OCI-LY7 (cell line): ENCODE measurements around the gene SYK. TPM values are rescaled to one million over a fixed set of nuclear protein-coding genes. Genes with fewer than 3 reads are reported as not detected.
"Not testable (repeated sequence)": the region's sequence is repeated elsewhere in the genome, so short reads cannot be mapped to it uniquely, and the experiment has no call there.

Experiments used
- BruUV-seq: library from RNA; stranded (reverse); fragments of 400-500 nt; replicated peaks from 2 replicates; lab custom pipeline; 2021; lab: Mats Ljungman, UMichigan
- CTCF ChIA-PET: fragments of 300-600 bp; sonication (Branson Sonifier 250); formaldehyde crosslinking; loops from one replicate; lab custom pipeline; 2022; ENCODE audit warnings: antibody characterized with exemption; ENCODE audit not compliant: unreplicated experiment; lab: Charles Lee
- POLR2A ChIA-PET: fragments of 300-600 bp; sonication (Branson Sonifier 250); formaldehyde crosslinking; loops from one replicate; lab custom pipeline; 2022; ENCODE audit warnings: antibody characterized with exemption; lab: Charles Lee
- DNase-seq: peaks from one replicate; pipeline ENCODE4 v3.0.0-alpha.2; 2015; ENCODE audit warnings: low spot score
- H2AFZ ChIP-seq: fragments of 200-600 bp; sonication (generic), shearing (Covaris generic); 2 replicates; pipeline ENCODE4 v1.6.1; 2014; ENCODE audit warnings: mild to moderate bottlenecking, antibody characterized with exemption, low read length, moderate library complexity
- H3K27ac ChIP-seq: fragments of 200-600 bp; sonication (generic); 2 replicates; pipeline ENCODE4 v1.5.1; 2014; ENCODE audit warnings: mixed run types, low read depth, mild to moderate bottlenecking, moderate library complexity, low read length, inconsistent platforms; ENCODE audit not compliant: poor library complexity, severe bottlenecking
- H3K36me3 ChIP-seq: fragments of 200-600 bp; sonication (generic); 2 replicates; pipeline ENCODE4 v1.6.1; 2014; ENCODE audit warnings: mild to moderate bottlenecking, antibody characterized with exemption, low read length, moderate library complexity, mixed read lengths; ENCODE audit not compliant: insufficient read depth
- H3K4me1 ChIP-seq: fragments of 200-600 bp; sonication (generic); 2 replicates; pipeline ENCODE4 v1.5.1; 2014; ENCODE audit warnings: mild to moderate bottlenecking, low read length; ENCODE audit not compliant: insufficient read depth, poor library complexity, severe bottlenecking
- H3K4me2 ChIP-seq: fragments of 200-600 bp; sonication (generic); 2 replicates; pipeline ENCODE4 v1.6.1; 2014; ENCODE audit warnings: mild to moderate bottlenecking, low read length
- H3K4me3 ChIP-seq: fragments of 200-600 bp; sonication (generic); 2 replicates; pipeline ENCODE4 v1.5.1; 2014; ENCODE audit warnings: mild to moderate bottlenecking, low read depth, low read length; ENCODE audit not compliant: poor library complexity, severe bottlenecking
- H3K79me2 ChIP-seq: fragments of 200-600 bp; sonication (generic); 2 replicates; pipeline ENCODE4 v1.6.1; 2016; ENCODE audit warnings: low read depth, mild to moderate bottlenecking, low read length, moderate library complexity, mixed read lengths; ENCODE audit not compliant: insufficient read depth
- H3K9me2 ChIP-seq: fragments of 200-600 bp; sonication (generic); 2 replicates; pipeline ENCODE4 v1.6.1; 2016; ENCODE audit warnings: mild to moderate bottlenecking, low read length, mixed read lengths; ENCODE audit not compliant: insufficient read depth
- H3K9me3 ChIP-seq: fragments of 200-600 bp; sonication (generic); 2 replicates; pipeline ENCODE4 v1.6.1; 2014; ENCODE audit warnings: mild to moderate bottlenecking, mixed run types, low read length, mixed read lengths
- H4K20me1 ChIP-seq: fragments of 200-600 bp; sonication (generic); 2 replicates; pipeline ENCODE4 v1.6.1; 2014; ENCODE audit warnings: mild to moderate bottlenecking, antibody characterized with exemption, low read length, moderate library complexity, mixed read lengths; ENCODE audit not compliant: insufficient read depth
- CTCF ChIP-seq: fragments of 200-600 bp; sonication (generic); conservative IDR thresholded peaks from 2 replicates; pipeline ENCODE4 v1.5.1; 2014; ENCODE audit warnings: mild to moderate bottlenecking, antibody characterized with exemption, low read length, moderate library complexity, mixed read lengths
- EZH2phosphoT487 ChIP-seq: fragments of 200-600 bp; sonication (generic); IDR thresholded peaks from 2 replicates; pipeline ENCODE4 v1.6.1; 2018; ENCODE audit warnings: low read depth, borderline replicate concordance, mild to moderate bottlenecking, mixed run types, antibody characterized with exemption, low read length, moderate library complexity, mixed read lengths
- intact Hi-C: fragments of 100-400 bp; cut with micrococcal nuclease; formaldehyde crosslinking; loops from one replicate; pipeline ENCODE4 v1.10.0; 2022; ENCODE audit not compliant: unreplicated experiment
- total RNA-seq, 2 experiments: library from RNA; depleted of rRNA in 1 of 2; stranded (reverse); fragments of >200 nt in 1 of 2; shearing (Covaris generic) in 1 of 2; gene quantifications; 2 replicates each; pipeline ENCODE4 v1.2.3, GENCODE V29; 2014 to 2022

SYK gene
- total RNA-seq, 2 experiments from 2014 or later, result 112 to 175 TPM

DNA sequence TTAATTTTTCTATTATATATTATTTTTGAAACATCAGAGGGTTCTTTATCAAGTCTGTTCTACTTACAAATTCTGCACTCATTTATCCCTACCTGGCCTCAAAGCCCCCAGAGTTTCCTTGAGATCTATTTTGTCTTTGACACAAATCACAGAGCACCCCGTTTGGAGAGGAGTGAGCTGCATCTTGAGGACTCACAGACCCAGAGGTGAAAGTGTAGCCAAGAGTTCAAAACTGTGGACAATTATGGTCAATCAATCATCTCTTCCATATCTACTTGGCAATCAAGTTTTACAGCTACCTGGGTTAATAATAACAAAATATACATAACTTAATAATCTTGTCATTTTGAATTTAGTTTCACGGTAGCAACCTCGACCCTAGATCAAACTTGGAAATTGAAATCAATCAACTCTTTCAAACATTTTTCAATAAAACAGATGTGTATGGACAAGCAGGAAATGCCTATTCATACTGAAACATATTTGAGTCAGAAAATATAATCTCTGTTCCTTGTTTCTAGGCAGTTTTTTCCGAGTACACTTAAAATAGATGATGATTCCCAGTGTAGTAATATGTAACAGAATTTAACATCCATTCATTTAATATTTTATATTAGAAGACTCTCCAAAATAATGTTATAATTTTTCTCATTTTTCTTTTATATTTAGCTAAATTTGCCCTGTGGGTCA is 13.7 kb upstream of the SYK start:
- TF ChIP-seq EZH2phosphoT487, result no peak
- no peak for TF ChIP-seq CTCF
- Histone ChIP-seq H3K4me1 (peaks cover 4% of the 10 kb centered on the region), H4K20me1 (no peaks in the 10 kb centered on the region), H3K79me2 (no peaks in the 10 kb centered on the region), H3K9me2 (no peaks in the 10 kb centered on the region), H2AFZ (no peak overlapping the region), H3K9me3 (peaks cover 18% of the 10 kb centered on the region), H3K27ac (no peak overlapping the region), H3K36me3 (no peaks in the 10 kb centered on the region; the same call in 1 of the 2 replicates), H3K4me2 (no peak overlapping the region), H3K4me3 (no peak overlapping the region)
- DNase-seq, result no peak
- ChIA-PET CTCF (no interaction called here), POLR2A (interaction anchor here (0.6 to 1.6 kb wide), 4 partner anchors 9 to 82 kb away, joined by 3 to 6 read pairs (median 3); no protein-coding TSS in a partner anchor)
- intact Hi-C loops, result no loop called here
- no TSS peak for BruUV-seq

- not testable (repeated sequence) for BruUV-seq
These were observed 13.1 kb upstream of the SYK start for GRCh38 chr9:90788527-90788926.

GRCh38 chr9:90789408-90789807 is 12.2 kb upstream of the SYK start:
- H3K27ac ChIP-seq, result no peak overlapping the region
- intact Hi-C loops, result no loop called here
- H3K79me2 ChIP-seq, result no peaks in the 10 kb centered on the region
- ChIA-PET CTCF (no interaction called here), POLR2A (interaction anchor here (1.8 to 3.7 kb wide), 2 partner anchors 12 kb away, joined by 7 to 10 read pairs; partner anchors contain the start of gene SYK)
- H3K4me2 ChIP-seq, result no peak overlapping the region
- no peak overlapping the region for H3K4me3 ChIP-seq
- H3K9me3 ChIP-seq, result peaks cover 28% of the 10 kb centered on the region
- no peaks in the 10 kb centered on the region; the same call in 1 of the 2 replicates for H3K36me3 ChIP-seq
- no TSS peak for BruUV-seq
- peaks cover 17% of the 10 kb centered on the region for H3K4me1 ChIP-seq
- DNase-seq, result no peak
- no peak for TF ChIP-seq CTCF
- TF ChIP-seq EZH2phosphoT487, result no peak
- H3K9me2 ChIP-seq, result no peaks in the 10 kb centered on the region
- H2AFZ ChIP-seq, result no peak overlapping the region
- no peaks in the 10 kb centered on the region for H4K20me1 ChIP-seq

More at GRCh38 chr9:90788527-90788926, 13.1 kb upstream of the SYK start:
- H3K9me2 ChIP-seq, H3K79me2 ChIP-seq, H4K20me1 ChIP-seq, H3K27ac ChIP-seq, CTCF ChIA-PET, H3K4me2 ChIP-seq, H3K36me3 ChIP-seq, H3K4me1 ChIP-seq, DNase-seq, H3K4me3 ChIP-seq, H2AFZ ChIP-seq, intact Hi-C loops: not testable (repeated sequence)
- peaks cover 22% of the 10 kb centered on the region for H3K9me3 ChIP-seq
- POLR2A ChIA-PET, result interaction anchor here (0.9 to 1.8 kb wide), 3 partner anchors 11 to 22 kb away, joined by 3 to 7 read pairs (median 3); no protein-coding TSS in a partner anchor
